H1 (cell line): ENCODE results near the gene CRCP. TPM values are rescaled to one million over a fixed set of nuclear protein-coding genes. Genes with fewer than 3 reads are reported as not detected.

ENCODE experiments used
- BCL11A ChIP-seq, 2 experiments: IDR thresholded peaks; one replicate each; pipeline ENCODE4 v1.6.1; 2011; ENCODE audit warnings: low read depth in 2 of 2, low read length in 2 of 2, mild to moderate bottlenecking in 2 of 2
- CHD2 ChIP-seq: IDR thresholded peaks from 2 replicates; pipeline ENCODE4 v1.6.1; 2012; ENCODE audit warnings: low read length, improper control_type of control experiment
- KDM1A ChIP-seq: fragments of 200-600, 300-600 bp; sonication (generic); IDR thresholded peaks from 2 replicates; pipeline ENCODE4 v1.7.1; 2016; ENCODE audit warnings: mild to moderate bottlenecking, low read length, borderline replicate concordance
- RNF2 ChIP-seq: fragments of 200-900, 300-1000 bp; sonication (generic); IDR thresholded peaks from 2 replicates; pipeline ENCODE4 v1.7.1; 2016; ENCODE audit warnings: borderline replicate concordance, low read depth, mild to moderate bottlenecking, antibody characterized with exemption, low read length; ENCODE audit not compliant: poor library complexity, severe bottlenecking; ENCODE audit errors: missing control alignments
- SRF ChIP-seq: IDR thresholded peaks from 2 replicates; pipeline ENCODE4 v1.6.1; 2011; ENCODE audit warnings: mild to moderate bottlenecking, low read depth, low read length, moderate library complexity
- YY1 ChIP-seq: IDR thresholded peaks from 2 replicates; pipeline ENCODE4 v1.6.1; 2011; ENCODE audit warnings: low read depth, mild to moderate bottlenecking, low read length
- ZNF274 ChIP-seq: IDR thresholded peaks from 2 replicates; pipeline ENCODE4 v1.7.0; 2012; ENCODE audit warnings: low read length, borderline replicate concordance; ENCODE audit errors: extremely low read depth
- polyA plus RNA-seq, 7 experiments: library from polyadenylated mRNA; depleted of rRNA in 3 of 7; stranded (reverse) in 5 of 7; unstranded in 2 of 7; fragments of >200 nt in 5 of 7; fragments of 200-250 nt in 2 of 7; gene quantifications; 1 replicate in 5 of 7; 2 replicates in 1 of 7; 4 replicates in 1 of 7; pipeline versions ENCODE4 v1.2.1 to v1.2.3, GENCODE V29; 2011 to 2013; ENCODE audit warnings: missing spikeins in 2 of 7, mixed read lengths in 2 of 7
- total RNA-seq: library from RNA; stranded (reverse); fragmentation: NEBNext Ultra II Directional; extraction: Animal tissue kit (Norgen Biotek cat#: 25700); gene quantifications from 2 replicates; pipeline ENCODE4 v1.2.1, GENCODE V29; 2021

Gene CRCP
- total and polyA plus RNA-seq, 2 of the 8 experiments (the other 6 are each of a cell fraction or from before 2014, with no cell fraction given), result 15.0 to 29.3 TPM

GRCh38 chr7:66169616-66170015 is 55.0 kb downstream of the CRCP start (continued):
- TF ChIP-seq ZNF274 (no peak), BCL11A (IDR thresholded peaks at IDR 0.05; ENCODE audit: low read depth in 2 of 2, low read length in 2 of 2) (no peak), YY1 (no peak), KDM1A (no peak), RNF2 (no peak), CHD2 (no peak), SRF (no peak)
